Neural cell (in vitro differentiated cells): ENCODE data around the gene BORCS5. TPM values are rescaled to one million over a fixed set of nuclear protein-coding genes. Genes with fewer than 3 reads are reported as not detected.

Source experiments
- H2AFZ ChIP-seq: fragments of 200-600, 300-800 bp; sonication (generic), shearing (Covaris generic); 2 replicates; pipeline ENCODE4 v1.6.0; 2014; ENCODE audit warnings: low read depth, mild to moderate bottlenecking, antibody characterized with exemption, low read length, moderate library complexity
- H3F3A ChIP-seq: fragments of 200-600 bp; shearing (Covaris generic); 2 replicates; pipeline ENCODE4 v1.6.1; 2016; ENCODE audit warnings: mild to moderate bottlenecking, moderate library complexity, mixed read lengths, antibody characterized with exemption, low read length; ENCODE audit not compliant: insufficient read depth, poor library complexity, severe bottlenecking
- H3K27ac ChIP-seq: fragments of 200-600, 300-800 bp; sonication (generic), shearing (Covaris generic); 2 replicates; pipeline ENCODE4 v1.5.1; 2014; ENCODE audit warnings: mild to moderate bottlenecking, low read length, moderate library complexity
- H3K27me3 ChIP-seq: fragments of 300-800, 200-600 bp; sonication (generic), shearing (Covaris generic); 2 replicates; pipeline ENCODE4 v1.6.0; 2014; ENCODE audit warnings: mild to moderate bottlenecking, low read depth, low read length, moderate library complexity; ENCODE audit not compliant: insufficient read depth
- H3K36me3 ChIP-seq: fragments of 300-800, 200-600 bp; sonication (generic), shearing (Covaris generic); 2 replicates; pipeline ENCODE4 v1.5.1; 2014; ENCODE audit warnings: mild to moderate bottlenecking, antibody characterized with exemption, low read length, moderate library complexity; ENCODE audit not compliant: insufficient read depth
- H3K4me2 ChIP-seq: fragments of 300-800, 200-600 bp; sonication (generic), shearing (Covaris generic); 2 replicates; pipeline ENCODE4 v1.6.0; 2014; ENCODE audit warnings: mild to moderate bottlenecking, low read length
- H3K4me3 ChIP-seq: fragments of 300-800, 200-600 bp; sonication (generic), shearing (Covaris generic); 2 replicates; pipeline ENCODE4 v1.5.1; 2014; ENCODE audit warnings: mild to moderate bottlenecking, low read length, moderate library complexity
- H3K79me2 ChIP-seq: fragments of 200-600 bp; shearing (Covaris generic); replicated peaks from 2 replicates; pipeline ENCODE4 v1.6.0; 2014; ENCODE audit warnings: mild to moderate bottlenecking, low read length, moderate library complexity; ENCODE audit not compliant: insufficient read depth
- H3K9ac ChIP-seq: fragments of 300-800, 200-600 bp; sonication (generic), shearing (Covaris generic); 2 replicates; pipeline ENCODE4 v1.6.1; 2016; ENCODE audit warnings: mild to moderate bottlenecking, low read length, mixed read lengths
- H3K9me2 ChIP-seq: fragments of 200-600 bp; shearing (Covaris generic); 2 replicates; pipeline ENCODE4 v1.6.1; 2016; ENCODE audit warnings: mild to moderate bottlenecking, low read length, mixed read lengths; ENCODE audit not compliant: insufficient read depth
- H3K9me3 ChIP-seq: fragments of 200-600, 300-800 bp; sonication (generic), shearing (Covaris generic); 2 replicates; pipeline ENCODE4 v1.6.1; 2016; ENCODE audit warnings: mild to moderate bottlenecking, mixed run types, low read length, moderate library complexity, mixed read lengths
- H4K20me1 ChIP-seq: fragments of 200-600 bp; shearing (Covaris generic); 2 replicates; pipeline ENCODE4 v1.6.1; 2016; ENCODE audit warnings: mild to moderate bottlenecking, mixed run types; ENCODE audit not compliant: insufficient read depth
- EP300 ChIP-seq: fragments of 450-650 bp; conservative IDR thresholded peaks from 2 replicates; pipeline ENCODE4 v1.6.1; 2014; ENCODE audit warnings: antibody characterized with exemption, mild to moderate bottlenecking, moderate library complexity; ENCODE audit not compliant: poor library complexity, severe bottlenecking
- EZH2 ChIP-seq: fragments of 200-600, 300-800 bp; shearing (Covaris generic), sonication (generic); IDR thresholded peaks from 2 replicates; pipeline ENCODE4 v1.6.1; 2014; ENCODE audit warnings: antibody characterized with exemption, low read length, borderline replicate concordance, mild to moderate bottlenecking; ENCODE audit not compliant: insufficient read depth, poor library complexity, severe bottlenecking
- MXI1 ChIP-seq: fragments of 450-650 bp; conservative IDR thresholded peaks from 2 replicates; pipeline ENCODE4 v1.6.1; 2014; ENCODE audit warnings: antibody characterized with exemption, mild to moderate bottlenecking; ENCODE audit not compliant: poor library complexity, severe bottlenecking
- POLR2AphosphoS5 ChIP-seq: IDR thresholded peaks from 2 replicates; pipeline ENCODE4 v1.6.1; 2012
- RAD21 ChIP-seq: fragments of 450-650 bp; conservative IDR thresholded peaks from 2 replicates; pipeline ENCODE4 v1.6.1; 2014; ENCODE audit warnings: antibody characterized with exemption, mild to moderate bottlenecking, moderate library complexity
- REST ChIP-seq: IDR thresholded peaks from 2 replicates; pipeline ENCODE4 v1.6.1; 2012; ENCODE audit warnings: borderline replicate concordance
- SMC3 ChIP-seq: fragments of 450-650 bp; conservative IDR thresholded peaks from 2 replicates; pipeline ENCODE4 v1.6.1; 2014; ENCODE audit warnings: antibody characterized with exemption, mild to moderate bottlenecking, moderate library complexity; ENCODE audit not compliant: poor library complexity
- TAF1 ChIP-seq: IDR thresholded peaks from 2 replicates; pipeline ENCODE4 v1.6.1; 2012; ENCODE audit warnings: low read depth
- polyA plus RNA-seq: library from polyadenylated mRNA; depleted of rRNA; stranded (reverse); fragments of >200 nt; gene quantifications from 2 replicates; pipeline ENCODE4 v1.2.3, GENCODE V29; 2014
- TF ChIP-seq, protein P1 (sequence below): fragments of 450-650 bp; IDR thresholded peaks from 2 replicates; pipeline ENCODE4 v1.5.1; 2014; ENCODE audit warnings: antibody characterized with exemption, mild to moderate bottlenecking, moderate library complexity; ENCODE audit not compliant: poor library complexity, severe bottlenecking

BORCS5 gene
- polyA plus RNA-seq, 1 donor from 2014 or later, result 14.2 TPM

- no peaks in the 10 kb centered on the region for H3K9me2 ChIP-seq
- H3K79me2 ChIP-seq, result no peaks in the 10 kb centered on the region
- H3K4me3 ChIP-seq, result no peak overlapping the region
- TF ChIP-seq TAF1, result no peak
- no peak for TF ChIP-seq REST
- no peak for TF ChIP-seq MXI1
- no peaks in the 10 kb centered on the region for H3F3A ChIP-seq
- H3K27me3 ChIP-seq, result no peaks in the 10 kb centered on the region
- H3K9me3 ChIP-seq, result no peaks in the 10 kb centered on the region
- no peaks in the 10 kb centered on the region for H4K20me1 ChIP-seq
- no peak overlapping the region for H3K4me2 ChIP-seq
- no peak overlapping the region for H2AFZ ChIP-seq
- H3K27ac ChIP-seq, result no peak overlapping the region
- H3K36me3 ChIP-seq, result peaks cover 12% of the 10 kb centered on the region
- H3K9ac ChIP-seq, result no peak overlapping the region
These were observed 120.6 kb downstream of the BORCS5 start for GRCh38 chr12:12477532-12477890.

DNA sequence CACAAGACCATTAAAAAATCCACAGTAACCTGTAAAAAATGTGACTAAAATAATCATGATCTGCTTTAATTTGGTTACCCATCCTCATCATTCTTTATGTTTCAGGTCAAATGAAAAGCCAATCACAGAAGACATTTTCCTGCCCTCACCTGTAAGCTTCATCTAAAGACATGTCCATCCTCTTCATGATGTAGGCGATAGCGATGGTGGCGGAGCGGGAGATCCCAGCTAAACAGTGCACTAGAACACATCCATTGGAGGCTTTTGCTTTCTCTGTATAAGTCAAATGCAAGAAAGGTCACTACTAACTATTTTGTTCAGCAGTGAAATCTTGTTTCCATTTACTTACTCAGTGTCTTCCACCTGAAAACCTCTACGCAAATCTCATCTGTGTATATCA is 123.2 kb downstream of the BORCS5 start:
- H3K27me3 ChIP-seq, result no peaks in the 10 kb centered on the region
- H2AFZ ChIP-seq, result no peak overlapping the region
- no peaks in the 10 kb centered on the region for H4K20me1 ChIP-seq
- TF ChIP-seq, protein P1, sequence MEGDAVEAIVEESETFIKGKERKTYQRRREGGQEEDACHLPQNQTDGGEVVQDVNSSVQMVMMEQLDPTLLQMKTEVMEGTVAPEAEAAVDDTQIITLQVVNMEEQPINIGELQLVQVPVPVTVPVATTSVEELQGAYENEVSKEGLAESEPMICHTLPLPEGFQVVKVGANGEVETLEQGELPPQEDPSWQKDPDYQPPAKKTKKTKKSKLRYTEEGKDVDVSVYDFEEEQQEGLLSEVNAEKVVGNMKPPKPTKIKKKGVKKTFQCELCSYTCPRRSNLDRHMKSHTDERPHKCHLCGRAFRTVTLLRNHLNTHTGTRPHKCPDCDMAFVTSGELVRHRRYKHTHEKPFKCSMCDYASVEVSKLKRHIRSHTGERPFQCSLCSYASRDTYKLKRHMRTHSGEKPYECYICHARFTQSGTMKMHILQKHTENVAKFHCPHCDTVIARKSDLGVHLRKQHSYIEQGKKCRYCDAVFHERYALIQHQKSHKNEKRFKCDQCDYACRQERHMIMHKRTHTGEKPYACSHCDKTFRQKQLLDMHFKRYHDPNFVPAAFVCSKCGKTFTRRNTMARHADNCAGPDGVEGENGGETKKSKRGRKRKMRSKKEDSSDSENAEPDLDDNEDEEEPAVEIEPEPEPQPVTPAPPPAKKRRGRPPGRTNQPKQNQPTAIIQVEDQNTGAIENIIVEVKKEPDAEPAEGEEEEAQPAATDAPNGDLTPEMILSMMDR, result no peak
- TF ChIP-seq TAF1 (no peak), MXI1 (no peak), RAD21 (no peak), EZH2 (no peak)
- H3K9ac ChIP-seq, result no peak overlapping the region
- H3K9me3 ChIP-seq, result no peaks in the 10 kb centered on the region
- no peak overlapping the region for H3K4me3 ChIP-seq
- H3K79me2 ChIP-seq, result peaks cover 3% of the 10 kb centered on the region
- no peaks in the 10 kb centered on the region for H3K9me2 ChIP-seq
- no peak overlapping the region for H3K27ac ChIP-seq
- H3F3A ChIP-seq, result no peaks in the 10 kb centered on the region
- H3K36me3 ChIP-seq, result peaks cover 16% of the 10 kb centered on the region
- H3K4me2 ChIP-seq, result no peak overlapping the region

DNA sequence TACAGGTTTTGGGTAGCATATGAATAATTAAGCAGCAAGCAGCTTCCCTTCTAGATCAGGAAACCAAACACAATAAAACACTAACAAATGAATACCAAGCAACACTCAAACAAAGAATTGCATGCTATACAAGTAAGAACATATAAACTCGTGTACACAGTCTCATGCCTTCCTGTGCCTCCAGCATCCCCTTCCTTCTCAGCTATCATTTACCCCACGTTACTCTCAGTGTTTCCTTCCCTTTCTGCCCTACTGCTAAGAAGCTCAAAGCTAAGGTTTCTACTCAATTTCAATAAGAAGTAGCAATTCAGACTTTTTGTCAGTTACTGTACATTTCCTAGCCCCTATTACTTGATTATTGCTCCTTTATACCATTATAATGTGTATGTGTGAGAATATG is 124.8 kb downstream of the BORCS5 start:
- no peaks in the 10 kb centered on the region for H3F3A ChIP-seq
- no peaks in the 10 kb centered on the region for H3K27me3 ChIP-seq
- no peak overlapping the region for H3K4me2 ChIP-seq
- no peaks in the 10 kb centered on the region for H4K20me1 ChIP-seq
- no peak for TF ChIP-seq EZH2
- no peak for TF ChIP-seq SMC3
- TF ChIP-seq, protein P1, result no peak
- no peak for TF ChIP-seq MXI1
- TF ChIP-seq REST, result no peak
- no peak for TF ChIP-seq TAF1
- no peak for TF ChIP-seq POLR2AphosphoS5
- TF ChIP-seq EP300, result no peak
- TF ChIP-seq RAD21, result no peak
- H2AFZ ChIP-seq, result no peak overlapping the region
- H3K79me2 ChIP-seq, result peaks cover 3% of the 10 kb centered on the region
- no peaks in the 10 kb centered on the region for H3K9me3 ChIP-seq
- H3K27ac ChIP-seq, result no peak overlapping the region
- H3K9me2 ChIP-seq, result no peaks in the 10 kb centered on the region
- H3K9ac ChIP-seq, result no peak overlapping the region
- H3K4me3 ChIP-seq, result no peak overlapping the region
- H3K36me3 ChIP-seq, result peaks cover 4% of the 10 kb centered on the region
